ENCODE results near the gene TXNRD2.
"Not testable (repeated sequence)": the region's sequence is repeated elsewhere in the genome, so short reads cannot be mapped to it uniquely, and the experiment has no call there.

TXNRD2 gene

GRCh38 chr22:19840955-19841640, 100.5 kb downstream of the TXNRD2 start:
- H3K36me3 Mint-ChIP-seq (ENCODE audit: insufficient read depth) = peaks cover 5% of the 10 kb centered on the region
- no peak for ATAC-seq (replicated peaks; ENCODE audit: extremely low read depth, poor library complexity, severe bottlenecking)
- H3K4me3 Mint-ChIP-seq = no peak overlapping the region
- no peaks in the 10 kb centered on the region for H3K27me3 Mint-ChIP-seq
- H3K4me1 Mint-ChIP-seq = peaks cover 42% of the 10 kb centered on the region
- no peak overlapping the region for H3K27ac Mint-ChIP-seq (ENCODE audit: low read depth)
- DNase-seq (ENCODE audit: low spot score in 2 of 2) = no peak
- no peaks in the 10 kb centered on the region for H3K9me3 Mint-ChIP-seq

- Mint-ChIP-seq H3K27me3 (no peaks in the 10 kb centered on the region), H3K9me3 (no peaks in the 10 kb centered on the region), H3K4me1 (peaks cover 42% of the 10 kb centered on the region), H3K4me3 (no peak overlapping the region), H3K36me3 (ENCODE audit: insufficient read depth) (peaks cover 5% of the 10 kb centered on the region), H3K27ac (ENCODE audit: low read depth) (no peak overlapping the region)
- DNase-seq (ENCODE audit: low spot score in 2 of 2) (no peak), ATAC-seq (replicated peaks; ENCODE audit: extremely low read depth, poor library complexity, severe bottlenecking) (no peak)
Measured at GRCh38 chr22:19840059-19840458, 101.6 kb downstream of the TXNRD2 start.

- Mint-ChIP-seq H3K27ac (ENCODE audit: low read depth) (no peak overlapping the region), H3K4me3 (no peak overlapping the region), H3K4me1 (peaks cover 34% of the 10 kb centered on the region), H3K36me3 (ENCODE audit: insufficient read depth) (peaks cover 5% of the 10 kb centered on the region), H3K27me3 (no peaks in the 10 kb centered on the region), H3K9me3 (no peaks in the 10 kb centered on the region)
- DNase-seq (ENCODE audit: low spot score in 2 of 2) (no peak), ATAC-seq (replicated peaks; ENCODE audit: extremely low read depth, poor library complexity, severe bottlenecking) (no peak)
Measured at GRCh38 chr22:19837915-19838314, 103.7 kb downstream of the TXNRD2 start.

- no peaks in the 10 kb centered on the region for H3K9me3 Mint-ChIP-seq
- H3K27ac Mint-ChIP-seq (ENCODE audit: low read depth) = peak overlapping the region; percentile 55
- H3K4me1 Mint-ChIP-seq = peaks cover 38% of the 10 kb centered on the region
- ATAC-seq (replicated peaks; ENCODE audit: extremely low read depth, poor library complexity, severe bottlenecking) (no peak), DNase-seq (ENCODE audit: low spot score in 2 of 2) (no peak)
- H3K4me3 Mint-ChIP-seq = no peak overlapping the region
- H3K36me3 Mint-ChIP-seq (ENCODE audit: insufficient read depth) = peaks cover 6% of the 10 kb centered on the region
- no peaks in the 10 kb centered on the region for H3K27me3 Mint-ChIP-seq
Measured at GRCh38 chr22:19836512-19836911, 105.1 kb downstream of the TXNRD2 start.

GRCh38 chr22:19834599-19834998, 107.0 kb downstream of the TXNRD2 start:
- ATAC-seq (replicated peaks; ENCODE audit: extremely low read depth, poor library complexity, severe bottlenecking) (no peak), DNase-seq (ENCODE audit: low spot score in 2 of 2) (no peak)
- H3K27ac Mint-ChIP-seq (ENCODE audit: low read depth) = peak overlapping the region; percentile 26
- H3K36me3 Mint-ChIP-seq (ENCODE audit: insufficient read depth) = peaks cover 6% of the 10 kb centered on the region
- no peak overlapping the region for H3K4me3 Mint-ChIP-seq
- peaks cover 31% of the 10 kb centered on the region for H3K4me1 Mint-ChIP-seq
- no peaks in the 10 kb centered on the region for H3K27me3 Mint-ChIP-seq
- H3K9me3 Mint-ChIP-seq = no peaks in the 10 kb centered on the region

GRCh38 chr22:19833327-19833726, 108.3 kb downstream of the TXNRD2 start:
- peaks cover 25% of the 10 kb centered on the region for H3K4me1 Mint-ChIP-seq
- not testable (repeated sequence) for H3K36me3 Mint-ChIP-seq (ENCODE audit: insufficient read depth); DNase-seq (ENCODE audit: low spot score in 2 of 2); H3K27me3 Mint-ChIP-seq; H3K9me3 Mint-ChIP-seq; H3K27ac Mint-ChIP-seq (ENCODE audit: low read depth); H3K4me3 Mint-ChIP-seq; ATAC-seq (replicated peaks; ENCODE audit: extremely low read depth, poor library complexity, severe bottlenecking)

- DNase-seq (ENCODE audit: low spot score in 2 of 2) (peak in 1 of 2 donors; percentile 1), ATAC-seq (replicated peaks; ENCODE audit: extremely low read depth, poor library complexity, severe bottlenecking) (no peak)
- Mint-ChIP-seq H3K27ac (ENCODE audit: low read depth) (no peak overlapping the region), H3K4me1 (peaks cover 20% of the 10 kb centered on the region), H3K36me3 (ENCODE audit: insufficient read depth) (peaks cover 4% of the 10 kb centered on the region), H3K9me3 (no peaks in the 10 kb centered on the region), H3K4me3 (no peak overlapping the region), H3K27me3 (no peaks in the 10 kb centered on the region)
Measured at GRCh38 chr22:19832476-19833108, 109.0 kb downstream of the TXNRD2 start.

GRCh38 chr22:19831979-19832378, 109.6 kb downstream of the TXNRD2 start:
- H3K4me3 Mint-ChIP-seq; ATAC-seq (replicated peaks; ENCODE audit: extremely low read depth, poor library complexity, severe bottlenecking); H3K36me3 Mint-ChIP-seq (ENCODE audit: insufficient read depth); H3K9me3 Mint-ChIP-seq; H3K27ac Mint-ChIP-seq (ENCODE audit: low read depth); H3K27me3 Mint-ChIP-seq: not testable (repeated sequence)
- DNase-seq (ENCODE audit: low spot score in 2 of 2) = peak in 1 of 2 donors; percentile 2
- H3K4me1 Mint-ChIP-seq = peaks cover 19% of the 10 kb centered on the region

GRCh38 chr22:19831016-19831415, 110.6 kb downstream of the TXNRD2 start:
- peaks cover 12% of the 10 kb centered on the region for H3K4me1 Mint-ChIP-seq
- no peaks in the 10 kb centered on the region for H3K9me3 Mint-ChIP-seq
- DNase-seq (ENCODE audit: low spot score in 2 of 2) = peak in 1 of 2 donors; percentile 3
- H3K27me3 Mint-ChIP-seq = no peaks in the 10 kb centered on the region
- no peak overlapping the region for H3K4me3 Mint-ChIP-seq
- ATAC-seq (replicated peaks; ENCODE audit: extremely low read depth, poor library complexity, severe bottlenecking) = no peak
- H3K36me3 Mint-ChIP-seq (ENCODE audit: insufficient read depth) = peaks cover 1% of the 10 kb centered on the region
- no peak overlapping the region for H3K27ac Mint-ChIP-seq (ENCODE audit: low read depth)

- no peaks in the 10 kb centered on the region for H3K9me3 Mint-ChIP-seq
- no peak overlapping the region for H3K4me3 Mint-ChIP-seq
- peaks cover 3% of the 10 kb centered on the region for H3K36me3 Mint-ChIP-seq (ENCODE audit: insufficient read depth)
- peaks cover 7% of the 10 kb centered on the region for H3K4me1 Mint-ChIP-seq
- no peaks in the 10 kb centered on the region for H3K27me3 Mint-ChIP-seq
- DNase-seq (ENCODE audit: low spot score in 2 of 2) (no peak), ATAC-seq (replicated peaks; ENCODE audit: extremely low read depth, poor library complexity, severe bottlenecking) (no peak)
- no peak overlapping the region for H3K27ac Mint-ChIP-seq (ENCODE audit: low read depth)
Measured at GRCh38 chr22:19828035-19828401, 113.6 kb downstream of the TXNRD2 start.

- no peak for ATAC-seq (replicated peaks; ENCODE audit: extremely low read depth, poor library complexity, severe bottlenecking)
- Mint-ChIP-seq H3K9me3 (no peaks in the 10 kb centered on the region), H3K4me3 (no peak overlapping the region), H3K27ac (ENCODE audit: low read depth) (no peak overlapping the region), H3K27me3 (no peaks in the 10 kb centered on the region), H3K4me1 (peaks cover 5% of the 10 kb centered on the region), H3K36me3 (ENCODE audit: insufficient read depth) (peaks cover 3% of the 10 kb centered on the region)
- no peak for DNase-seq (ENCODE audit: low spot score in 2 of 2)
Measured at GRCh38 chr22:19827341-19828034, 114.1 kb downstream of the TXNRD2 start.

GRCh38 chr22:19826619-19826950, 115.0 kb downstream of the TXNRD2 start:
- Mint-ChIP-seq H3K27me3 (no peaks in the 10 kb centered on the region), H3K4me1 (no peaks in the 10 kb centered on the region), H3K27ac (ENCODE audit: low read depth) (no peak overlapping the region), H3K9me3 (no peaks in the 10 kb centered on the region), H3K36me3 (ENCODE audit: insufficient read depth) (peaks cover 1% of the 10 kb centered on the region), H3K4me3 (no peak overlapping the region)
- ATAC-seq (replicated peaks; ENCODE audit: extremely low read depth, poor library complexity, severe bottlenecking) (no peak), DNase-seq (ENCODE audit: low spot score in 2 of 2) (no peak)

All from central memory CD8-positive, alpha-beta T cell (primary cell).